Amniotic epithelial cell (primary cell): ENCODE data around the gene AADACL4.

Source experiments
- DNase-seq: peaks from one replicate; pipeline ENCODE4 v3.0.0-alpha.2; 2010; ENCODE audit warnings: low read depth

AADACL4 gene

DNA sequence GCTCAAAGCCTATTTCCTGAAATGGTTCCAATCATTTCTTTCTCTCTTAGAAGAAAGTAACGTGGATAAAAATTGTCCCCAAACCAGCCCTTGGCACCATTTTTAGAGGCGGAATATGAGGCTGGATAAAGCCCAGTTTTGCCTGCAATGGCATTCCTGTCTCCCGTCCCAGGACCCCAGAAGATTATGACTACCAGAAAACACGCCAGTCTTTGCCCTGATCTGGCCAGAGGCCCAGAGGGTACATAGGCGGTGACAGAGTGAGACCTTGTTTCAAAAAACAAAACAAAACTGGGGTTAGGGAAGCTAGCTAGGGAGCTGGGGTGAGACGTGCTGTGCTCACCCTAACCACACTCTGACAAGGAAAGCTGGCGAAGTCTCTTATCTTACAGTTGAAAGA, at the start of gene AADACL4:
AADACL4 (plus strand) TSS at position 301 of the 400 bp plus-strand sequence. CDS start 462 bp downstream, outside the sequence.
- no peak for DNase-seq

DNA sequence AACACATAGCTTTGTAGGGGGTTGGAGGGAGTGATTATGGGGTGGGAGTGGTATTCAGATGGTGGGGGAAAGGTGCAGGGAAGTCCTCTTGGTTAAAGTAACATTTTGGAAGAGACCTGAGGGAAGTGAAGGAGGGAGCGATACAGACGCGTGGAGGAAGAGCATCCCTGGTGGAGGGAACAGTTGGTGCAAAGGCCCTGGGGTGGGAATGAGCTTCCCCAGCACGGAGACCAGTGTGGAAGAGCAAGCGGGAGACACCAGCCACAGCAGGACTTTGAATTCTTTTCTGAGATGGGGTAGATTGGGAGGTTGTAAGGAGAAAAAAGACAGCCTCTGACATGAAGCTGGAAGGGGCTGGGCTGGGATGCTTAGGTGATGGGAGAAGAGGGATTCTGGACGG, 49.4 kb upstream of the AADACL4 start:
- no peak for DNase-seq

- DNase-seq: peak; percentile 67
These were observed 48.7 kb upstream of the AADACL4 start for GRCh38 chr1:12594966-12595756.

GRCh38 chr1:12595757-12596006, 48.2 kb upstream of the AADACL4 start:
- no peak for DNase-seq

DNA sequence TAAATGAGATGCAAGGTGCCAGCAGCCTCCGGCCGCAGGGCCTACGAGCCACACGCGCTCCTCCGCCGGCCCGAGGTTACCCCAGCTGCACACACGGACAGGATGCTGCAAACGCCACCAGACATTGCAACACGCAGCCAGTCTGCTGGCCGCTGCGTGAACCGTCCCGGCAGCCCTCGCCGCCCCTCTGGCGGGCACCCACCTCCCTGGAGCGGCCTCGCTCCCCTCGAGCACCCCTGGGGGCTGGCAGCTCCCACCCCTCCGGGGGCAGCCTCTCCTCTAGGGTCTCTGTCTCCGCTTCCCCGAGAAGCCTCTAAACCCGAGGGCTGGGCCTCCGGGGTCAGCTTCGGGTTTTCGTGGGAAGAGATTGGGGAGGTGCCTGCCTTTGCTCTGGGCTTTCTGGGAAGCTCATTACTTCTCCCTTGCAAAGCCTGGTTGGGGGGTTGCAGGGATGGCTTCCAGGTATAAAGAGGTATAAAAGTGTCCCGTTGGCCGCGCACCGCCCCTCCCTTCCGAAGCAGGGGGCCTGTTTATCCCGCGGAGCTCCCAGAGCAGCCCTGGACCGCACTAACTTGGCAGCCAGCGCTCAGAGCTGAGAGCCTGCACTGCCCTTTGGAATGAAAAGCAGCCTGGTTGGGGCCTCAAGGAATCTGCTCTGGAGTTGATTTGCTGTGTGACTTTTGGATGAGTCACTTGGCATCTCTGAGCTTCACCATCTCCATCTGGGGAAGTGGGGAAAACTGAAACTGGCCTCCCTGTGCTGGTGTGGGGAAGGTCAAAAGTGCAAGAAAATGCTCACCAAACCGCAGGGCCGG, 47.7 kb upstream of the AADACL4 start:
- peak; percentile 99 for DNase-seq

DNA sequence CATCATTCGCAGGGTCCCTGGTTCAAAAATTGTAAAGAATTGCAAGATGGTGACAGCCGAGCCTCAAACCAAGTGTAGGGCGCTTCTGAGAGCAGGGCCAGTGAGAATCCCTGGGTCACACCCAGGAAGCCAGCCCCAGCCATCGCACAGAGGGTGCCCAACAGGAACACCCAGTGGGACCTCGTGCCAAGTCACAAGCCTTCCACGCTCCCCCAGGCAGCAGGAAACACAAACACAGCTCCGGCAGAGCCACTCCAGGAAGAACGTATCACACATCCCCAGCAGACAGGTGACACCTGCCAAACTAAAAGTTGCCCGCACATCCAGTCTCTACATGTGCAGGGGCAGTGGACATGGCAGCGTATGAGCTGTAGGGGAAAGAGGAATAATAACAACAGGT, 46.1 kb upstream of the AADACL4 start:
- DNase-seq: no peak

DNA sequence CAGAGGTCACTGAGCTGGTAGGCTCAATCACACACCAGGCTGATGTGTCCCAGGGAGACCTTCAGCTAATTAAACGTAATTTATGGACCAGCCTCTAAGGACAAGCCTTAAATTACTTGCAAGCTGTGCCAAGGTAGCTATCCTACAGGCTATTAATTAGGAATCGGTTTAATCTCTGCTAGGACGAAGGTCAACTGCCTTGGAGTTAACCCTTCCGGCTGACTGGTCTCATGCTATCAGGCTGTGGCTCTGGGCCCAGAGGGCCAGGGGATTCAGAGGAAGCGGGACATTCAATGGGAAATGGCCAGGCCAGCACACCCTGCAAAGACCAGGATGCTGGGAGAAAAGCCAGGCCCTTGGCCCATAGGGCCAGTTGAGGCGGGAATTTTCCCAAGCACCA, 44.9 kb upstream of the AADACL4 start:
- no peak for DNase-seq

- DNase-seq: no peak
These were observed 44.2 kb upstream of the AADACL4 start for GRCh38 chr1:12599657-12600056.

GRCh38 chr1:12600335-12600734, 43.5 kb upstream of the AADACL4 start:
- no peak for DNase-seq

DNA sequence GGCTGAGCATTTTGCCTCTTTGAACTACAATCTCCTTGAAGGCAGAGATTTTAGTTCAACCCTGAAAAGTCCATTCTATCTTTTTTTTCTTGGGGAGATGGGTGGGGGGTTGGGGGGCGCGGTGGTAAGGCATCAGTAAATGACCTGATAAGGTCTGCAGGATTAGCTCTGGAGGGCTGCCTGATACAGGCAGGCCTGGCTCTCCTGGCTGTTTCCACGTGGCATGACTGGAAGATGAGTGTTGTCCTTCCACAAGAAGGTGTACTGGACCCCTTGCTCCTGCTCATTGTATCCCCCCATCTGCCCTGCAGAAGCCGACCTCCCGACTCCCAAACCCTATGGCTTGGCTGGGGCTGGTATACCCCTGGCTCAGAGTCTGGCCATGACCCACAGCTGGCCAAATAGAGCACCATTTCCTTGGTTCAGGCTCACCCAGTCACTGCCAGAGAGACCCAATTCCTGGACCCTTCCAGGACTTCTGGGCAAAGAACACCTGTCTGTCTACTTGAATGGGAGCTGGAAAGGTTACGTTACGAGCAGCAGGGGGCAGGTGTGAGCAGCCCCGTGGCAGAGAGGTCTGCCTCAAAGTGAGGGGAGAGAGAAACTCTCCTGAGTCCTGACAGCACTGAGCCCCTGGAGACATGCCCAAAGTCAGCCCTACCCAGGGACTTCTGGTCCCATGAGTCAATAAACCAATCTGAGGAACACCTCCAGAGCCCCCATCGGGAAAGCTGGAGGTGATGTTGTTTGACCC, 42.8 kb upstream of the AADACL4 start:
- peak; percentile 52 for DNase-seq

DNA sequence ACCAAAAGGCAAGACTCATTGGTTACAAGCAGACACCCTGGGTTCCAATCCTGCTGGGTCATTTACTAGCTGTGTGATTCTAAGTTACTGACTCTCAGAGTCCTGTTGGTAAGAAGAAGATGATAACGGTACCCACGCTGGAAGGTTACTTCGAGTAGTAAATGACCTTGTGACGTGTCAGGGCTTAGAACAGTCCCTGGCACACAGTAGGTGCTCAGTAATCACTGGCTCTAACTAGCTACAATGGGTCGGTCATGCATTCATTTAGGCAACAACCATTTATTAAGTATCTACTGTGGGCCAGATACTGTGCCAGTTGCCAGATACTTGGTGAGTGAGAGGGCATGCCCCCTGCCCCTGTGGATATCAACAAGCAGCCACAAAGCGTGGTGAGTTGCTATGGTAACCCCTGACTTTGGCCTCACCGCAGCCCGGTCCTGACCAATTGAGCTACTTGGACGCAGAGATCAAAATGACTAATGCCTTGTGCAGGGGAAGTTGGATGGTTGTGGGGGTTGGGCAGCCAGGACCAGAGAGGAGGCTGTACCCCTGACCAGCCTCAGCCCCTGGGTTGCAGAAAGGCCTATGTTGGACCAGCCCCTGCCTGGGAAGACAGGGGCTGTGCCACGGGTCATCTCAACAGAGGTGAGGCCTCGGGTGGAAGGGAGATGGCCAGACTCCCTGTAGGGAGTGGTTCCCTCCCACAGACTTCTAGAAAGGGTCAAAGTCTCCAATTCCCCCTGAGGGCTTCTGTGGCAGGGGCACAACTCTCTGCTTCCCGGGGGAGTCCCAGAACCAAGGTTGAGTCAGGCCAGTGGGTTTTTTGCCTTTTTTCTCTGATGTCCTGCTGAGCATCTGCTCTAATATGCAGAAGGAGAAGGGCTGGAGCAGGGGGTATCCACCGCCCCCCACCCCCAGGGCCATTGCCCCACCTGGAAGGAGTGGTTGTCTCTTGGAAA, 41.9 kb upstream of the AADACL4 start:
- DNase-seq: peak; percentile 88

DNA sequence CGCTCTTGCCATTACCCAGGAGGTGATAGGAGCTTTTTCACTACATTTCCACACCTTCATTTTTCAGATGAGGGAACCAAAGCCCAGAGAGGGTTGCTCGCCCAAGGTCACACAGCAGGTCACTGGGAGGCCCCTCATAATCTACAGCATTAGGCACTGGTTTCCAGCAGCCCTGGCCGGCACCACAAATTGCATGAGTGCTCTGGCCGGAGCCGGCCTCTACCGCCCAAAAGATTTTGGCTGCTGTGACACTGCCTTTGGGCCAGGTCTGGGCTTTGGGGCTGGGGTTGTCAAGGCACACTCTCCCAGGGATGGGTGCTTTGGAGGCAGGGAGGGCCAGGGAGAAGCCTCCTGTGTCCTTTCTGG, 41.2 kb upstream of the AADACL4 start:
- DNase-seq: no peak

DNA sequence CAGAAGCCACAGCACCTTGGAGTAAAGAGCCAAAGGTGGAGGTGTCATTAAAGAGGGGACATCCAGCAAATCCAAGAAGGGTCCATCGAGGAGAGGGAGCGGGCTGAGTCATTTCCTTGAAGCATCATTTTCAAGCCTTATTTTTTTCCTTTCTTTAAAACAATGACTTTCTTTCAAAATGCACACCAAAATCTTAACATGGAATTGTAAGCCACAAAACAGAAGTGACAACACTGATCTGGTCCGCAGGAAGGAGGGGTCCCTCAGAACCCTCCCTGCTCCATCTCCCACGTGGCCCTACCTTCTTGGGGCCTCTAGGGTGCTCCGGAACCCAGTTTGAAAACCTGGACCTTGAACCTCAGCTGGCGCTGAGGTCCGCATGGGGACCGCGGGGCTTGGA, 40.7 kb upstream of the AADACL4 start:
- DNase-seq: no peak

- peak; percentile 100 for DNase-seq
These were observed 39.6 kb upstream of the AADACL4 start for GRCh38 chr1:12604114-12604874.

DNA sequence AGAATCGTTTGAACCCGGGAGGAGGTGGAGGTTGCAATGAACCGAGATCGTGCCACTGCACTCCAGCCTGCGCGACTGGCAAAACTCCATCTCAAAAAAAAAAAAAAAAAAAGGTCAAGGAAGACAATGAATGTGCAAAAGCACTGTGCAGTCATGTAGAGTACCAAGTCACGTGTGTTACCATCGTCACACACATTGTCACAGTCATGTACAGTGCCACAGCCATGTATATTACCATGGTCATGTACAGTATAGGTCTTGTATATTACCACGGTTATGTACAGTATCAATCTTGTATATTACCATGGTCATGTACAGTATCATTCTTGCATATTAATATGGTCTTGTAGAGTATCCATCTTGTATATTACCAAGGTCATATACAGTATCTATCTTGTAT, 38.9 kb upstream of the AADACL4 start:
- no peak for DNase-seq

- DNase-seq: no peak
These were observed 36.6 kb upstream of the AADACL4 start for GRCh38 chr1:12607263-12607662.

DNA sequence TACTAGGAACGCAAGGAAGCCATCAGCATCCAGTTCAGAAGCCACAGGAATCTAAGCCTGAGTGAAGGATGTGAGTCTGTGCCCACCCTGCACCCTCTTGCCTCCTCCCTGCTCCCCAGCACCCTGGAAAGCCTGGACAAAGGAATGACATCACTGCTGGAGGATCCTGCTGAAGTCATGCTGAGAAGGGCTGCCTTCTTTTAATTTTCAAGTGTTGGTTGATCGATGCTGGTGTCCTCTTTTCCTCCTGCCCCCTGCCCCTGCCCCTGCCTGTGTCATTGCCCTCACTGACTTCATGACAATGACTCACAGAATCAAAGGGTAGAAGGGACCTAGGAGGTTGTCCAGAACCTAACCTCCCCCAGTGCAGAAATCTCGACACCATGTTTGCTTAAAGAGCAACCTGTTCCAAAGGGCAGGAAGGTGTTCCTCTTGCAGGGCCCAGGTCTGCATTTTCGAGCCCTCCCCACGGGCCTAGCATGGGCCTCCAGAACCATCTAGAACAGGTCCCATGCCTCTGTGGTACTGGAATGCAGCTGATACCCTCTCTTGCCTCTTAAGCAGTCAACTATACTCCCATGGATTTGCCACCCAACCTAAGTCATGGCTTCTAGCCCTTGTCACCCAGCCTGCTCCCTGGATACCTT, 35.5 kb upstream of the AADACL4 start:
- DNase-seq: peak; percentile 73

- DNase-seq: no peak
These were observed 34.3 kb upstream of the AADACL4 start for GRCh38 chr1:12609469-12610003.

- peak; percentile 82 for DNase-seq
These were observed 33.5 kb upstream of the AADACL4 start for GRCh38 chr1:12610305-12610935.

GRCh38 chr1:12610941-12611340, 32.9 kb upstream of the AADACL4 start:
- DNase-seq: no peak
